ENCODE measurements around the gene RAB6B.

The RAB6B gene

GRCh38 chr3:133854264-133855001, 41.2 kb downstream of the RAB6B start:
- DNase-seq: no peak

- no peak for DNase-seq
These were observed 41.8 kb downstream of the RAB6B start for GRCh38 chr3:133853925-133854227.

GRCh38 chr3:133853063-133853924, 42.4 kb downstream of the RAB6B start:
- no peak for DNase-seq

- no peak for DNase-seq
These were observed 43.8 kb downstream of the RAB6B start for GRCh38 chr3:133851931-133852330.

- DNase-seq: no peak
These were observed 44.3 kb downstream of the RAB6B start for GRCh38 chr3:133851266-133851906.

- DNase-seq: no peak
These were observed 45.6 kb downstream of the RAB6B start for GRCh38 chr3:133850034-133850433.

GRCh38 chr3:133849346-133849745, 46.3 kb downstream of the RAB6B start:
- DNase-seq: no peak

GRCh38 chr3:133845127-133845526, 50.6 kb downstream of the RAB6B start:
- peak; percentile 92 for DNase-seq

GRCh38 chr3:133843634-133844033, 52.0 kb downstream of the RAB6B start:
- DNase-seq: no peak

- DNase-seq: no peak
These were observed 53.5 kb downstream of the RAB6B start for GRCh38 chr3:133842158-133842557.

GRCh38 chr3:133841196-133841595, 54.5 kb downstream of the RAB6B start:
- no peak for DNase-seq

GRCh38 chr3:133840767-133841166, 54.9 kb downstream of the RAB6B start:
- peak; percentile 24 for DNase-seq

GRCh38 chr3:133840055-133840737, 55.5 kb downstream of the RAB6B start:
- DNase-seq: no peak

GRCh38 chr3:133838916-133839800, 56.5 kb downstream of the RAB6B start:
- DNase-seq: no peak

- DNase-seq: no peak
These were observed 57.3 kb downstream of the RAB6B start for GRCh38 chr3:133838296-133838789.

GRCh38 chr3:133837487-133838295, 58.0 kb downstream of the RAB6B start:
- DNase-seq: no peak

- DNase-seq: no peak
These were observed 59.1 kb downstream of the RAB6B start for GRCh38 chr3:133836497-133837158.

- DNase-seq: no peak
These were observed 59.7 kb downstream of the RAB6B start for GRCh38 chr3:133835961-133836360.

GRCh38 chr3:133835418-133835743, 60.3 kb downstream of the RAB6B start:
- DNase-seq: no peak

GRCh38 chr3:133834621-133835417, 60.9 kb downstream of the RAB6B start:
- DNase-seq: no peak

Measured in NCI-H524 treated with DMSO at 0.1 percent for 48 hours (cell line).